CD4-positive, alpha-beta T cell (primary cell): ENCODE measurements around the gene MEA1. TPM values are rescaled to one million over a fixed set of nuclear protein-coding genes. Genes with fewer than 3 reads are reported as not detected.

Experiments
- ATAC-seq: fragments of 200-7000 bp; cut with Tn5 transposase; one replicate; pipeline ENCODE4 v1.10.0; 2022; ENCODE audit warnings: mild to moderate bottlenecking; ENCODE audit not compliant: poor library complexity
- CTCF ChIA-PET: fragments of 350-600 bp; sonication (Branson Sonifier 250); formaldehyde crosslinking; loops from one replicate; lab custom pipeline; 2021; ENCODE audit warnings: antibody characterized with exemption, inconsistent platforms; lab: Charles Lee
- POLR2A ChIA-PET: fragments of 350-600 bp; sonication (Branson Sonifier 250); formaldehyde crosslinking; loops from one replicate; lab custom pipeline; 2021; ENCODE audit warnings: antibody characterized with exemption, inconsistent platforms; lab: Charles Lee
- DNase-seq, 14 experiments: peaks; one replicate each; pipeline ENCODE4 v3.0.0-alpha.2; 2013 to 2020; ENCODE audit warnings: mixed read lengths in 2 of 14
- H3K27ac ChIP-seq, 2 donors: one replicate each; pipeline versions ENCODE4 v1.5.1 to v1.7.0; 2013; ENCODE audit warnings: low read length in 2 of 2, low read depth in 1 of 2, mild to moderate bottlenecking in 1 of 2
- H3K27me3 ChIP-seq, 2 experiments: 1 replicate in 1 of 2; 2 replicates in 1 of 2; pipeline versions ENCODE4 v1.6.1 to v1.7.0; 2013; ENCODE audit warnings: low read length in 2 of 2, control low read depth in 1 of 2, mild to moderate bottlenecking in 1 of 2, moderate library complexity in 1 of 2; ENCODE audit not compliant: insufficient read depth in 2 of 2, control insufficient read depth in 1 of 2
- H3K36me3 ChIP-seq: one replicate; pipeline ENCODE4 v1.6.1; 2013; ENCODE audit warnings: low read length, control low read depth; ENCODE audit not compliant: insufficient read depth
- H3K4me1 ChIP-seq: one replicate; pipeline ENCODE4 v1.6.1; 2013; ENCODE audit warnings: low read length, control low read depth; ENCODE audit not compliant: insufficient read depth
- H3K4me3 ChIP-seq: one replicate; pipeline ENCODE4 v1.5.1; 2013; ENCODE audit warnings: mild to moderate bottlenecking, low read length, moderate library complexity
- H3K9me3 ChIP-seq, 2 experiments: 1 replicate in 1 of 2; 2 replicates in 1 of 2; pipeline versions ENCODE4 v1.6.1 to v1.7.0; 2013; ENCODE audit warnings: low read length in 2 of 2, mild to moderate bottlenecking in 2 of 2, control low read depth in 1 of 2, moderate library complexity in 1 of 2; ENCODE audit not compliant: control insufficient read depth in 1 of 2, insufficient read depth in 1 of 2
- H3K27ac Mint-ChIP-seq: one replicate; pipeline ENCODE4 v1.8.0; 2020; ENCODE audit warnings: mixed read lengths
- H3K27me3 Mint-ChIP-seq: one replicate; pipeline ENCODE4 v1.8.0; 2021; ENCODE audit warnings: mixed read lengths
- H3K36me3 Mint-ChIP-seq: one replicate; pipeline ENCODE4 v1.8.0; 2021; ENCODE audit warnings: low read depth, mixed read lengths
- H3K4me1 Mint-ChIP-seq: one replicate; pipeline ENCODE4 v1.8.0; 2021; ENCODE audit warnings: low read depth, mixed read lengths
- H3K4me3 Mint-ChIP-seq: one replicate; pipeline ENCODE4 v1.8.0; 2020; ENCODE audit warnings: mild to moderate bottlenecking, mixed read lengths
- H3K9me3 Mint-ChIP-seq: one replicate; pipeline ENCODE4 v1.8.0; 2020; ENCODE audit warnings: mixed read lengths
- intact Hi-C, 2 experiments: fragments of 100-400 bp; cut with DNase I in 1 of 2; cut with micrococcal nuclease in 1 of 2; formaldehyde crosslinking; loops; one replicate each; pipeline versions ENCODE4 v1.15.1 to v1.9.0; 2023 to 2025; cut with DNase I, micrococcal nuclease
- total RNA-seq, 174 experiments: library from RNA in 2 of 174; stranded (reverse) in 2 of 174; gene quantifications; one replicate each; pipeline ENCODE4 v1.2.3 and lab custom pipeline; 2021 to 2026
- TF ChIP-seq, protein P1 (sequence below): fragments of 200-600 bp; IDR thresholded peaks from one replicate; pipeline ENCODE4 v1.8.0; 2022; ENCODE audit warnings: antibody characterized with exemption, mild to moderate bottlenecking

Gene MEA1
- total RNA-seq, 2 experiments from 2014 or later = 13.6 to 17.0 TPM

GRCh38 chr6:42968126-42968701 lies 45.5 kb downstream of the MEA1 start:
- POLR2A ChIA-PET = interaction anchor here (0.7 to 1.3 kb wide), 3 partner anchors 10 to 220 kb away, joined by 3 to 4 read pairs (median 3); partner anchors contain the start of genes PEX6 and PPP2R5D
- TF ChIP-seq, protein P1, sequence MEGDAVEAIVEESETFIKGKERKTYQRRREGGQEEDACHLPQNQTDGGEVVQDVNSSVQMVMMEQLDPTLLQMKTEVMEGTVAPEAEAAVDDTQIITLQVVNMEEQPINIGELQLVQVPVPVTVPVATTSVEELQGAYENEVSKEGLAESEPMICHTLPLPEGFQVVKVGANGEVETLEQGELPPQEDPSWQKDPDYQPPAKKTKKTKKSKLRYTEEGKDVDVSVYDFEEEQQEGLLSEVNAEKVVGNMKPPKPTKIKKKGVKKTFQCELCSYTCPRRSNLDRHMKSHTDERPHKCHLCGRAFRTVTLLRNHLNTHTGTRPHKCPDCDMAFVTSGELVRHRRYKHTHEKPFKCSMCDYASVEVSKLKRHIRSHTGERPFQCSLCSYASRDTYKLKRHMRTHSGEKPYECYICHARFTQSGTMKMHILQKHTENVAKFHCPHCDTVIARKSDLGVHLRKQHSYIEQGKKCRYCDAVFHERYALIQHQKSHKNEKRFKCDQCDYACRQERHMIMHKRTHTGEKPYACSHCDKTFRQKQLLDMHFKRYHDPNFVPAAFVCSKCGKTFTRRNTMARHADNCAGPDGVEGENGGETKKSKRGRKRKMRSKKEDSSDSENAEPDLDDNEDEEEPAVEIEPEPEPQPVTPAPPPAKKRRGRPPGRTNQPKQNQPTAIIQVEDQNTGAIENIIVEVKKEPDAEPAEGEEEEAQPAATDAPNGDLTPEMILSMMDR = no peak
- no peaks in the 10 kb centered on the region for H3K4me1 ChIP-seq
- DNase-seq = no peak
- Mint-ChIP-seq H3K27me3 (no peaks in the 10 kb centered on the region), H3K9me3 (no peaks in the 10 kb centered on the region), H3K4me1 (no peaks in the 10 kb centered on the region), H3K36me3 (peaks cover 31% of the 10 kb centered on the region), H3K27ac (no peak overlapping the region), H3K4me3 (no peak overlapping the region)
- H3K4me3 ChIP-seq = no peak overlapping the region
- CTCF ChIA-PET = no interaction called here
- ATAC-seq = no peak
- no peaks in the 10 kb centered on the region for H3K27me3 ChIP-seq
- H3K27ac ChIP-seq = no peak overlapping the region
- intact Hi-C loops = loop anchor here in 1 of 2 experiments (5.0 kb wide), 1 partner anchor 174 kb away; no protein-coding TSS in a partner anchor
- H3K9me3 ChIP-seq = no peaks in the 10 kb centered on the region
- H3K36me3 ChIP-seq = peaks cover 50% of the 10 kb centered on the region

- ChIA-PET POLR2A (interaction anchor here (0.9 kb wide), 1 partner anchor 11 kb away, joined by 3 read pairs; the partner anchor contains the start of gene PEX6), CTCF (no interaction called here)
- intact Hi-C loops = loop anchor here in 1 of 2 experiments (5.0 kb wide), 1 partner anchor 175 kb away; no protein-coding TSS in a partner anchor
- Mint-ChIP-seq H3K36me3 (peaks cover 31% of the 10 kb centered on the region), H3K4me1 (no peaks in the 10 kb centered on the region), H3K4me3 (no peak overlapping the region), H3K27ac (no peak overlapping the region), H3K27me3 (no peaks in the 10 kb centered on the region), H3K9me3 (no peaks in the 10 kb centered on the region)
- H3K27me3 ChIP-seq = no peaks in the 10 kb centered on the region
- no peak for ATAC-seq
- H3K36me3 ChIP-seq = peaks cover 50% of the 10 kb centered on the region
- H3K4me1 ChIP-seq = no peaks in the 10 kb centered on the region
- TF ChIP-seq, protein P1 = no peak
- no peaks in the 10 kb centered on the region for H3K9me3 ChIP-seq
- H3K27ac ChIP-seq = no peak overlapping the region
- no peak overlapping the region for H3K4me3 ChIP-seq
- DNase-seq = no peak
These were observed 46.5 kb downstream of the MEA1 start for GRCh38 chr6:42967228-42967627.

GRCh38 chr6:42966571-42966970 lies 47.2 kb downstream of the MEA1 start:
- ATAC-seq (no peak), DNase-seq (no peak)
- ChIA-PET CTCF (no interaction called here), POLR2A (interaction anchor here (1.5 kb wide), 1 partner anchor 37 kb away, joined by 5 read pairs; the partner anchor contains the start of gene CNPY3)
- H3K4me3 ChIP-seq = no peak overlapping the region
- H3K36me3 ChIP-seq = peaks cover 52% of the 10 kb centered on the region
- Mint-ChIP-seq H3K27me3 (no peaks in the 10 kb centered on the region), H3K36me3 (peaks cover 31% of the 10 kb centered on the region), H3K4me3 (no peak overlapping the region), H3K4me1 (no peaks in the 10 kb centered on the region), H3K27ac (no peak overlapping the region), H3K9me3 (no peaks in the 10 kb centered on the region)
- intact Hi-C loops = loop anchor here in 1 of 2 experiments (5.0 kb wide), 1 partner anchor 176 kb away; no protein-coding TSS in a partner anchor
- TF ChIP-seq, protein P1 = no peak
- no peaks in the 10 kb centered on the region for H3K4me1 ChIP-seq
- no peaks in the 10 kb centered on the region for H3K27me3 ChIP-seq
- no peaks in the 10 kb centered on the region for H3K9me3 ChIP-seq
- H3K27ac ChIP-seq = no peak overlapping the region
